ENCODE data around the gene MAPK1. TPM values are rescaled to one million over a fixed set of nuclear protein-coding genes. Genes with fewer than 3 reads are reported as not detected.
"Not testable (repeated sequence)": the region's sequence is repeated elsewhere in the genome, so short reads cannot be mapped to it uniquely, and the experiment has no call there.

MAPK1 gene
- total RNA-seq, 2 donors from 2014 or later = 39.7 to 42.6 TPM

GRCh38 chr22:21896951-21897513 lies 29.6 kb upstream of the MAPK1 start:
- TF ChIP-seq CTCF (IDR thresholded peaks at IDR 0.05) = no peak
- no peak overlapping the region for H3K27ac ChIP-seq
- H3K9me3 ChIP-seq = no peaks in the 10 kb centered on the region
- no peak for DNase-seq (ENCODE audit: low spot score)
- no peak overlapping the region for H3K4me3 ChIP-seq
- no peaks in the 10 kb centered on the region for H3K27me3 ChIP-seq
- no peaks in the 10 kb centered on the region for H3K4me1 ChIP-seq
- H3K36me3 ChIP-seq = no peaks in the 10 kb centered on the region

- H3K36me3 ChIP-seq; H3K4me3 ChIP-seq; H3K27ac ChIP-seq; H3K9me3 ChIP-seq; H3K4me1 ChIP-seq; H3K27me3 ChIP-seq; DNase-seq (ENCODE audit: low spot score): not testable (repeated sequence)
Observed at GRCh38 chr22:21896275-21896674, 28.8 kb upstream of the MAPK1 start.

GRCh38 chr22:21894799-21895198 lies 27.4 kb upstream of the MAPK1 start:
- Histone ChIP-seq H3K36me3 (no peaks in the 10 kb centered on the region), H3K4me3 (no peak overlapping the region), H3K27ac (no peak overlapping the region), H3K9me3 (no peaks in the 10 kb centered on the region), H3K4me1 (no peaks in the 10 kb centered on the region), H3K27me3 (no peaks in the 10 kb centered on the region)
- no peak for TF ChIP-seq CTCF (IDR thresholded peaks at IDR 0.05)
- DNase-seq (ENCODE audit: low spot score) = no peak

- Histone ChIP-seq H3K27ac (no peak overlapping the region), H3K4me3 (no peak overlapping the region), H3K27me3 (no peaks in the 10 kb centered on the region), H3K4me1 (no peaks in the 10 kb centered on the region), H3K36me3 (no peaks in the 10 kb centered on the region), H3K9me3 (no peaks in the 10 kb centered on the region)
- no peak for TF ChIP-seq CTCF (IDR thresholded peaks at IDR 0.05)
- DNase-seq (ENCODE audit: low spot score) = no peak
Observed at GRCh38 chr22:21889251-21889990, 22.0 kb upstream of the MAPK1 start.

- TF ChIP-seq CTCF (IDR thresholded peaks at IDR 0.05) = no peak
- no peak overlapping the region for H3K4me3 ChIP-seq
- H3K9me3 ChIP-seq = no peaks in the 10 kb centered on the region
- no peak for DNase-seq (ENCODE audit: low spot score)
- H3K36me3 ChIP-seq = no peaks in the 10 kb centered on the region
- H3K27ac ChIP-seq = no peak overlapping the region
- H3K4me1 ChIP-seq = no peaks in the 10 kb centered on the region
- no peaks in the 10 kb centered on the region for H3K27me3 ChIP-seq
Observed at GRCh38 chr22:21887841-21888240, 20.4 kb upstream of the MAPK1 start.

GRCh38 chr22:21883930-21884329 lies 16.5 kb upstream of the MAPK1 start:
- not testable (repeated sequence) for H3K27me3 ChIP-seq; H3K27ac ChIP-seq; H3K4me1 ChIP-seq; H3K36me3 ChIP-seq; H3K9me3 ChIP-seq; H3K4me3 ChIP-seq; DNase-seq (ENCODE audit: low spot score)

GRCh38 chr22:21882754-21883333 lies 15.4 kb upstream of the MAPK1 start:
- H3K36me3 ChIP-seq; H3K27me3 ChIP-seq; H3K27ac ChIP-seq; DNase-seq (ENCODE audit: low spot score); H3K9me3 ChIP-seq; H3K4me3 ChIP-seq; H3K4me1 ChIP-seq: not testable (repeated sequence)
